Tibial nerve (tissue), 4 donors: ENCODE data around the gene TUBB4B.

Experiments
- CTCF ChIP-seq, 5 experiments: fragments of 200-600 bp in 3 of 5; fragments of 450-650 bp in 2 of 5; sonication (generic) in 3 of 5; IDR thresholded peaks; one replicate each; pipeline ENCODE4 v1.5.1; 2016 to 2019; ENCODE audit warnings: antibody characterized with exemption in 5 of 5, mild to moderate bottlenecking in 3 of 5, moderate library complexity in 2 of 5
- EP300 ChIP-seq, 2 donors: sonication (generic); formaldehyde crosslinking; IDR thresholded peaks; one replicate each; pipeline ENCODE4 v1.6.1; 2017; ENCODE audit warnings: antibody characterized with exemption in 2 of 2, mild to moderate bottlenecking in 1 of 2

- TF ChIP-seq CTCF (IDR thresholded peaks at IDR 0.05) (no peak), EP300 (IDR thresholded peaks at IDR 0.05) (no peak)
These were observed 34.7 kb downstream of the TUBB4B start for GRCh38 chr9:137275588-137276472.
